Keratinocyte (primary cell): ENCODE measurements around the gene F8. TPM values are rescaled to one million over a fixed set of nuclear protein-coding genes. Genes with fewer than 3 reads are reported as not detected.
"Not testable (repeated sequence)": the region's sequence is repeated elsewhere in the genome, so short reads cannot be mapped to it uniquely, and the experiment has no call there.

Experiments used
- DNase-seq: peaks from one replicate; pipeline ENCODE4 v3.0.0-alpha.2; 2011; ENCODE audit warnings: low read depth, missing footprints, low spot score
- FAIRE-seq: peaks from 2 replicates; lab custom pipeline; 2011; peaks lifted over from hg19 to GRCh38; lab: Jason Lieb, UNC
- H2AFZ ChIP-seq: 2 replicates; pipeline ENCODE4 v1.6.0; 2012; ENCODE audit warnings: low read length, control low read depth, inconsistent platforms; ENCODE audit not compliant: control insufficient read depth
- H3K27ac ChIP-seq: 2 replicates; pipeline ENCODE4 v1.5.1; 2011; ENCODE audit warnings: low read length; ENCODE audit not compliant: control insufficient read depth, insufficient read depth
- H3K27me3 ChIP-seq: 3 replicates; pipeline ENCODE4 v1.6.0; 2011; ENCODE audit warnings: low read length; ENCODE audit not compliant: control insufficient read depth, insufficient read depth; ENCODE audit errors: extremely low read depth
- H3K36me3 ChIP-seq, 2 experiments: 2 replicates in 1 of 2; 3 replicates in 1 of 2; pipeline ENCODE4 v1.5.1; 2011; ENCODE audit warnings: low read length in 2 of 2, mild to moderate bottlenecking in 1 of 2; ENCODE audit not compliant: control insufficient read depth in 2 of 2, insufficient read depth in 2 of 2; ENCODE audit errors: extremely low read depth in 1 of 2
- H3K4me1 ChIP-seq: 3 replicates; pipeline ENCODE4 v1.5.1; 2011; ENCODE audit warnings: low read length; ENCODE audit not compliant: control insufficient read depth, insufficient read depth; ENCODE audit errors: extremely low read depth
- H3K4me2 ChIP-seq: 3 replicates; pipeline ENCODE4 v1.6.0; 2011; ENCODE audit warnings: low read depth, low read length; ENCODE audit not compliant: control insufficient read depth, insufficient read depth; ENCODE audit errors: extremely low read depth
- H3K4me3 ChIP-seq, 3 experiments: fragments of 200-600 bp in 1 of 3; sonication (generic) in 1 of 3; 2 replicates in 2 of 3; 3 replicates in 1 of 3; pipeline ENCODE4 v1.5.1; 2011 to 2016; ENCODE audit warnings: low read length in 3 of 3, mild to moderate bottlenecking in 3 of 3, control low read depth in 2 of 3, inconsistent platforms in 1 of 3, low read depth in 1 of 3, mixed read lengths in 1 of 3, mixed run types in 1 of 3, moderate library complexity in 1 of 3; ENCODE audit not compliant: control insufficient read depth in 2 of 3, insufficient read depth in 2 of 3; ENCODE audit errors: extremely low read depth in 1 of 3
- H3K79me2 ChIP-seq: 2 replicates; pipeline ENCODE4 v1.6.0; 2012; ENCODE audit warnings: low read length; ENCODE audit not compliant: control insufficient read depth, insufficient read depth
- H3K9ac ChIP-seq: 3 replicates; pipeline ENCODE4 v1.6.0; 2011; ENCODE audit warnings: low read length; ENCODE audit not compliant: control insufficient read depth, insufficient read depth; ENCODE audit errors: extremely low read depth
- H3K9me1 ChIP-seq: 3 replicates; pipeline ENCODE4 v1.6.0; 2011; ENCODE audit warnings: low read length; ENCODE audit not compliant: control insufficient read depth, insufficient read depth; ENCODE audit errors: extremely low read depth
- H3K9me3 ChIP-seq: 2 replicates; pipeline ENCODE4 v1.5.1; 2012; ENCODE audit warnings: low read depth, low read length; ENCODE audit not compliant: control insufficient read depth
- H4K20me1 ChIP-seq: 3 replicates; pipeline ENCODE4 v1.6.0; 2011; ENCODE audit warnings: low read length; ENCODE audit not compliant: control insufficient read depth, insufficient read depth; ENCODE audit errors: extremely low read depth
- EZH2 ChIP-seq: IDR thresholded peaks from one replicate; pipeline ENCODE4 v1.6.1; 2012; ENCODE audit warnings: inconsistent platforms, mild to moderate bottlenecking, low read length, moderate library complexity
- dilution Hi-C: fragments of 300-500 bp; cut with MboI; formaldehyde crosslinking; loops from one replicate; pipeline ENCODE4 v1.7.0; 2020; ENCODE audit warnings: low sequenced_read_pairs; ENCODE audit not compliant: extremely low pct_ligation_motif_present
- polyA plus RNA-seq, 5 experiments: library from polyadenylated mRNA; depleted of rRNA in 3 of 5; stranded (reverse) in 3 of 5; stranded (forward) in 1 of 5; unstranded in 1 of 5; fragments of >200 nt; gene quantifications; 1 replicate in 1 of 5; 2 replicates in 3 of 5; 3 replicates in 1 of 5; pipeline versions ENCODE4 v1.2.1 to v1.2.3, GENCODE V29; 2011 to 2012; ENCODE audit warnings: missing spikeins in 2 of 5, low read depth in 1 of 5, low replicate concordance in 1 of 5
- TF ChIP-seq, protein P1 (sequence below), 3 experiments: IDR thresholded peaks in 1 of 3; conservative IDR thresholded peaks in 1 of 3; optimal IDR thresholded peaks in 1 of 3; 2 replicates in 2 of 3; 3 replicates in 1 of 3; pipeline versions ENCODE3 to v1.5.1; 2011; ENCODE audit warnings: low read length in 3 of 3, mild to moderate bottlenecking in 3 of 3, moderate library complexity in 2 of 3, control low read depth in 1 of 3, inconsistent platforms in 1 of 3; ENCODE audit not compliant: insufficient read depth in 2 of 3; ENCODE audit errors: extremely low read depth in 1 of 3

Gene F8
- polyA plus RNA-seq, 1 donor (not counting 4 experiments of a cell fraction or from before 2014, with no cell fraction given) = 1.3 TPM

DNA sequence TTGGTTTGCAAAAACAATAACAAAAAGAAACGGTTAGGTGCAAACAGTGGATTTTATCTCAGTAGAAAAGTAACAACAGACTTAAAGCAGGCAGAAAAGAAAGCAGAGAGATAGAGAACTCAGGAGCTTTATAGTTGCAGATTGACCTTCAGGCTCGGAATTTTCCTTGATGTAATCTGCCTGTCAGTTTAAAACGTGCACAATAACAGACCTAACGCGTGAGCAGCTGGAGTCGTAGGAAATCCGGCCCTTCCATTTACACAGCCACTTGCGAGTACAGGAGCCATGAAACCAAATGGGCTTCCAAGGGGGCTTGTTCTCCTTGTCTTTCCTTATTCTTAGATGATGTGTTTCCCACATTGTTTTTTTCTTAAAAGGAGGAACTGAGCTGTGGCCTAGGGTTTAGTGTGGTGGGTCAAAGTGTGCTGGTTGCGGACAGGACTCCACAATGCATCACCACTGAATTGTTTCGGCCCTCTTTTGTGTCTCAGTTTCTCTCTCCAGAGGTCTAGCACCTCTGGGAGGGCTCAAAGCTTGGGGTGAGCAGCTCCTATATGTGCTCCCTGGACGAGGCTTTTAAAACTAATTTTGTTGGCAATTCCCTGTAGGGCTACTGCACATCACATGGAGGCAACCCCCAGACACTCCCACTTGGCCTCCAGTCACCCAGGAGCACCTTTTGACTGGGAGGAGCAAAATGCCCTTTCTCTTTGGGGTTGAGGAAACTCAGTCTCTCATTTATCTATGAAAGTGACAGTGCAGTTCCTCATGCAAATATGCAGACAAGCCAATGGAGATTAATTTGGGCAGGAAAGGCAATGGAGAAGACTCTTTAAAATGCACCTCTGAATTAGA lies 203.4 kb downstream of the F8 start:
- no peaks in the 10 kb centered on the region for H3K27me3 ChIP-seq
- no peaks in the 10 kb centered on the region for H3K4me1 ChIP-seq
- TF ChIP-seq EZH2 = no peak
- TF ChIP-seq, protein P1, sequence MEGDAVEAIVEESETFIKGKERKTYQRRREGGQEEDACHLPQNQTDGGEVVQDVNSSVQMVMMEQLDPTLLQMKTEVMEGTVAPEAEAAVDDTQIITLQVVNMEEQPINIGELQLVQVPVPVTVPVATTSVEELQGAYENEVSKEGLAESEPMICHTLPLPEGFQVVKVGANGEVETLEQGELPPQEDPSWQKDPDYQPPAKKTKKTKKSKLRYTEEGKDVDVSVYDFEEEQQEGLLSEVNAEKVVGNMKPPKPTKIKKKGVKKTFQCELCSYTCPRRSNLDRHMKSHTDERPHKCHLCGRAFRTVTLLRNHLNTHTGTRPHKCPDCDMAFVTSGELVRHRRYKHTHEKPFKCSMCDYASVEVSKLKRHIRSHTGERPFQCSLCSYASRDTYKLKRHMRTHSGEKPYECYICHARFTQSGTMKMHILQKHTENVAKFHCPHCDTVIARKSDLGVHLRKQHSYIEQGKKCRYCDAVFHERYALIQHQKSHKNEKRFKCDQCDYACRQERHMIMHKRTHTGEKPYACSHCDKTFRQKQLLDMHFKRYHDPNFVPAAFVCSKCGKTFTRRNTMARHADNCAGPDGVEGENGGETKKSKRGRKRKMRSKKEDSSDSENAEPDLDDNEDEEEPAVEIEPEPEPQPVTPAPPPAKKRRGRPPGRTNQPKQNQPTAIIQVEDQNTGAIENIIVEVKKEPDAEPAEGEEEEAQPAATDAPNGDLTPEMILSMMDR (optimal IDR thresholded peaks at IDR 0.05 in 1 of 3, IDR thresholded peaks at IDR 0.05 in 1 of 3, conservative IDR thresholded peaks at IDR 0.05 in 1 of 3; ENCODE audit: extremely low read depth in 1 of 3, insufficient read depth in 2 of 3, low read length in 3 of 3) = no peak
- no peaks in the 10 kb centered on the region for H4K20me1 ChIP-seq
- no peaks in the 10 kb centered on the region for H3K9me3 ChIP-seq
- no peaks in the 10 kb centered on the region for H3K36me3 ChIP-seq
- no peak overlapping the region for H3K9ac ChIP-seq
- H3K4me3 ChIP-seq = no peak overlapping the region
- no peak for FAIRE-seq
- H3K27ac ChIP-seq = no peak overlapping the region
- H2AFZ ChIP-seq = no peak overlapping the region
- no peak for DNase-seq
- no peaks in the 10 kb centered on the region for H3K79me2 ChIP-seq
- dilution Hi-C loops = no loop called here
- H3K9me1 ChIP-seq = no peaks in the 10 kb centered on the region
- no peak overlapping the region for H3K4me2 ChIP-seq

GRCh38 chrX:154817048-154817618 lies 205.4 kb downstream of the F8 start:
- not testable (repeated sequence) for H3K4me2 ChIP-seq, FAIRE-seq

DNA sequence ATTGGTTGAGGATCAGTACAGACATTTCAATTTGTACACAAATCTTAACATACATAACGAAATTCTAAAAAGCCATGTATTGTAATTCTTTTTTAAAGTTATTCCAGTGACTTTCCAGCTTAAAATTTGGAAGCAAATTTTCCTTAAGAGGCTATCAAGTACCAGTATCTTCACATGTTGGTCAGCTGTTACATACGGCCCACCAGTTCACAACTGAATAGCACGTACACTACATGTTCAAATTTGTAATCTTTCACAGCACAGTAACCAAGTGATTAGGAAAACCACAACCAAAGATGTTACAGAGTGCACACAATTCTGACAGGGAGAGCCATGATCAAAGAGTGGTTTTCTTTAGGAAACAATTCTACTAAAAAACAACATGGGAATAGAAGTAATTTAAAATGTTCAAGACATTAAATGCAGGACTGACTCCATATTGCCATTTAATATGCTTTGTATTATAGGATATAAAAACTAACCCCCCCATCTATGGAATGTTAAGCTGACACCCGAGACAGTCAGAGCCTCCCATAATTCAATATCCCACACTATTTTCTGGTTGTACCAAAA lies 206.1 kb downstream of the F8 start:
- H3K9ac ChIP-seq, H4K20me1 ChIP-seq, H3K36me3 ChIP-seq, H3K9me1 ChIP-seq, H2AFZ ChIP-seq, H3K4me3 ChIP-seq, H3K27ac ChIP-seq, H3K4me1 ChIP-seq, H3K79me2 ChIP-seq, FAIRE-seq, DNase-seq, H3K27me3 ChIP-seq, H3K9me3 ChIP-seq, H3K4me2 ChIP-seq, dilution Hi-C loops: not testable (repeated sequence)

More at GRCh38 chrX:154817048-154817618, 205.4 kb downstream of the F8 start:
- H3K4me3 ChIP-seq, H4K20me1 ChIP-seq, H3K27ac ChIP-seq, H3K4me1 ChIP-seq, H3K9ac ChIP-seq, H2AFZ ChIP-seq, DNase-seq, dilution Hi-C loops, H3K27me3 ChIP-seq, H3K9me3 ChIP-seq, H3K36me3 ChIP-seq, H3K79me2 ChIP-seq, H3K9me1 ChIP-seq: not testable (repeated sequence)
